Stimulated activated CD4-positive, alpha-beta T cell treated with anti-CD3 and anti-CD28 coated beads, Interleukin-15, amount 100 ng/mL, for 1 hour (primary cell): ENCODE data around the gene FAXDC2.

Source experiments
- DNase-seq, 2 donors: peaks; one replicate each; pipeline ENCODE4 v3.0.0-alpha.2; 2020; ENCODE audit warnings: low read depth in 1 of 2, low spot score in 1 of 2

Gene FAXDC2, protein sequence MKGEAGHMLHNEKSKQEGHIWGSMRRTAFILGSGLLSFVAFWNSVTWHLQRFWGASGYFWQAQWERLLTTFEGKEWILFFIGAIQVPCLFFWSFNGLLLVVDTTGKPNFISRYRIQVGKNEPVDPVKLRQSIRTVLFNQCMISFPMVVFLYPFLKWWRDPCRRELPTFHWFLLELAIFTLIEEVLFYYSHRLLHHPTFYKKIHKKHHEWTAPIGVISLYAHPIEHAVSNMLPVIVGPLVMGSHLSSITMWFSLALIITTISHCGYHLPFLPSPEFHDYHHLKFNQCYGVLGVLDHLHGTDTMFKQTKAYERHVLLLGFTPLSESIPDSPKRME

DNA sequence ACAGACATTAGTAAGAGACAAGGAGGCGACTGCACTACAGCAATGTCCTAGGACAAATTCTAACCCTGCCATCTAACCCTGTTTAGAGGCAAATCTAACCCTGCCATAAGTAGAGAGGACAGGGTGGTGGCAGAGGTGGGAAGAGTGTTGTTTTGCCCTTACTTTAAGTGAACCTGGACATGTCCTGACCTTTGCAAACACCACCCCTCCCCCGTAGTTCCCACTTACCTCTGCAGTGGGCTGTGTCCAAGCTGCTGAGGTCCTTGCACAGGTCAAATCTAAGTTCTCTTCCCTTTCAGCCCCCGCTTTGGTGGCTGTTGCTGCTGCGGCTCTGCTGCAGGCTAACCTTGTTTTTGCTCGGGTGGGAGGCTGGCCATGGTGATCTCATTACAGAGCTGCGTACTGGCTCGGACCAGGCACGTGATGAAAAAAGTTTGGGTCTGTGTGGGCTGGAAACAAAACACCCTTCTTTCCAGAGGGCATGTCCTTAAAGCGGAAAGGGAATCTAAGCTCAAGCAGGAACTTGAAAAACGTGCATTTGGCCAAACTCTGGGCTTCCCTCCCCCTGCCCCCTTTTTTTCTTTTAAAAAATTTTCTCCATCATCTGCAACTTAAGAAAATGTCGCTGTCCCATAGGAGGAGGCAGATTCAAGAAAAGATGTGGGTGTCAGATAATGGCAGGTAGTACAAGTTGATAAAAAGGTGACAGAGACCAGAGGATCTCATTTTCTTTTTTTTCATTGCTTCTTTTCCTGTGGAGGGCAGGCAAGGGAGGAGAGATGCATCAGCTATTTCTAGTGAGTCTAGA lies at the start of gene FAXDC2:
Gene FAXDC2, minus strand, starts transcription at position 349 of the 808 bp plus-strand sequence. CDS start 12,425 bp downstream, outside the sequence.
- no peak for DNase-seq

DNA sequence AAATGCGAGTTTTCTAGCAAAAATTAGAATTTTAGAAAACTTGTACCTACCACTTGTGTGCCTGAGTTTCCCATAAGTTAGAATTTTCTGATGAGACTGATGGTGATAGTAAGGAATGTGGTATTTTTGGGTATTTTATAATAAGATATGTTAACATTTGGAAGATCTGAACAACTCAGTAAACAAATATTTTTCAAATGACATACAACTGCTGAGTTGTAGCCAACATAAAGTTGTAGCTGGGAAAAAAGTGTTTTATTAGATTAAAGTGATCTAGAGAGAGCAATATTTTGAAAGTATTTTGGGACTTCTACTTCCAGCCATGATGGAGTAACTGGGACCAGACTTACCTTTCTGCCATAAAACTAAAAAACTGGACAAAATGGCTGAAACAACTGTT lies 49.7 kb upstream of the FAXDC2 start:
- DNase-seq = no peak

DNA sequence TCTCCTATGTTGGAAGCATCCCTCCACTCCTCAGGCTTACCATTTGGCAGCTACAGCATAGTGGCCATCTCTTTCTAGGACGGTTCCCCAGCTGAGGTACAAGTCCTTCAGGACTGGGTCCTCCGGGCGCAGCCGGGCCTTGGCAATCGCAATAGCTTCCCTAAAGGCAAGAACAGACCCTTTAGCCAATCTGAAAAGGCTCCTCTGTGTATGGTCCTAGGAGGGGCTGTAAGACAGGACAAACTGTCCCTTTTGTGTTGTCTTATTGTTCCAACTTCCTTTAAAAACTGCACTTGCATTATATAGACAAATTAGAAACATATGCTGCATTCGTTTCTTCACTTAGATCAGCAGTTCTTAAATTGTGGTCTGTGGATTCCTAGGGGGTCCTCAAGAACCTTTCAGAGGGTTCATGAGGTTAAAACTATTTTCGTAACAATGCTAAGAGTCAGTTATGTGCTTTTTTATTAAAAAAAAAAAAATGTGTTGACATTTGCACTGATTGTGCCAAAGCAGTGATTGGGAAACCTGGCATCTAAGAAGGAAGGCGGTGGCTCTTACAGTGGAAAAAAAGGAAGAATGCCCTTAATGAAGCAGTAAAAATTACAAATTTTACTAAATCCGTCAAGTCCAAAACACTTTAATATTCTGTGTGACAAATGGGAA lies 48.9 kb upstream of the FAXDC2 start:
- DNase-seq = no peak

DNA sequence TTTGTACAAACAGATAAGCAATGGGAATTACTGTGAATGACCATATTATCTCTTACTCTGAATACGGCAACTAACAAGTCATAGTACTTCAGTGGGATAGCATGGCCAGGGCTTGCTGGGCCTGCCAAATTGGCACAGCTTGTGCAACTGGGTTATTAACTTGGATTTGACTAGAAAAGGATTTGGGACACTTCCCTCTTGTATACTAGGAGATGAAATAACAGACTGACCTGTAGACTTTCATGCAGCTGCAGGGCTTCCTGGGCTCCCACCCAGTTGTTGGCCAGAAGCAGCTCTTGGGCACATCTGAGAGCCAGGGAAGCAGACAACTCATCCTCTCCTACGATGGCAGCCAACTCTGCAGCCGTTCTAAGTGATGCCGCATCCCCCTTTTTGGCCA lies 47.8 kb upstream of the FAXDC2 start:
- no peak for DNase-seq

DNA sequence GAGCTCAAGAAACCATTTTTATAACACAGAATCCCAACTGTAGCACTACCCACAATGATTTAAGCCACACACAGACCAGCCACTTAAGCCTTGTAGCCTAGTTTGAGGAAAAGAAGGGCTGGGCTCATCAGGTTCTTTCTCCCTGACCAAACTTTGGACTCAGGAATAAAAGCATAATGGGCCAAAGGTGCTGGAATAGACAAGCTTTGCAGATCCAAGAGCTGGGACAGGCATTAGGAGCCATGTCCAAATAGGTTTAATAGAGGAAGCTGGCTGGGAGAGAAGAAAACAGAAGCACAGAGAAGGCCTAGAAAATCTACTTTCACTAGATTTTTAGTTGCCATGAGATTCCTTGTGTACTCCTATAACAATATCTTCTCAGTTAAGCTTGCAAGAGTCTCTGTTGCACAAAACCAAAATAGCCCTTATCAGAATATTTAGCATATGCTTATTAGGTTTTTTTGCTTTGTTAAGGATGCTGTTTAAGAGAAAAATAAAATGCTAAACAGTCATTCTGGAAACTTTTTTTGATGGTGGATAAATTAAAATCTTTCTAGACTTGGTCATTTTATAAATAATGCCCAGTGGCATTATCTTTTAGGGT lies 46.3 kb upstream of the FAXDC2 start:
- DNase-seq = no peak

DNA sequence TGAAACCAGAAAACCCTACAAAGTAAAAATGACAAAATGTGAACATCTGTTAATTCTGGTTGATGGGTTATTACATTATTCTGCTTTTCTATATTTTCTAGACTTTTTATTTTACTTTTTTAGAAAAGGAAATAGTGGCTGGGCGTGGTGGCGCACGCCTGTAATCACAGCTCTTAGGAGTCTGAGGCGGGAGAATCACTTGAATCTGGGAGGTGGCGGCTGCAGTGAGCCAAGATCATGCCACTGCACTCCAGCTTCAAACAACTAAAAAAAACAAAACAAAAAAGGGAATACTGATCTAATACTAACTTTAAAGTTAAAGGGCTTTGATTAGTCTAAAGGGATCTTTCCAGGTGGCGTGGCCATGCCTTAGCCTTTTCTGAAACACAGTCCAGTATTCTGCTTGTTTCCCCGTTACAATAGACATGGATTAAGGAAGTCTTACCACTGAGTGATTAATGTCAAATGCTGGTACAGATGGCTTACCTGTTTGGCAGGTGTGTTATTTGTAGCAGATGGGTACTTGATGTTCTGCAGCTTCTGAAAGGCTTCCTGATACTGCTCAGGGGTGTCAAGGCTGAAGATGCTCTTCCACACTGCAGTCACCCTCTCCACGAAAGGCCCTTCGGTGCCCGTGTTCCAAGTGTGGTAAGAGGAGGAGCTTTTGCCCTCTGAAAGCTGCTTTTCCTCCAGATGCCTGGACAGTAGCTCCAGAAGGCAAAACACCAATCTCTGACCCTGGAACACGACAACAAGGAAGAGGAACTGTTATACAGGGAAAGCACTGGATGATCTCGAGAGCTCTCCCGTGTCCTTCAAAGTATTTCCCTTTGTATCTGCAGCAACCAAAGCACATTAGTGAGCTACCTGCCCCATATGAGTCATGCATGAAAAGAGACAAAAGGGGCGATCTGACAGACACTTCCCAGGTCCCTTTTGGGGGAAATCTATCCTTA lies 45.5 kb upstream of the FAXDC2 start:
- no peak for DNase-seq

DNA sequence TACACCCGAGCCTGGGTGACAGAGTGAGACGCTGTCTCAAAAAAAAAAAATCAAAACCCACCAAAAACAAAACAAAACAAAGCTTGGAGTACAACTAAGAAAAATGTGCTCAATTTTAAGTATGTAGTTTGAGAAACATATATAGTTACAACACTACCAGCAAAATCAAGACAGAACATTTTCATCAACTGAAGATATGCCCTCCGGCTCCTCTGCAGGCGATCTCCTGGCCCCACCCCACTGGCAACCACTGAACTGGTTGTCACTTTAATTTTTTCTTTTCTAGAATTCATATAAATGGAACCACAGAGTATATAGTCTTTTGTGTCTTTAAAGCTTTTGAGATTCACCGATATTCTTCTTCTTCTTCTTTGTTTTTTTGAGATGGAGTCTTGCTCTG lies 43.0 kb upstream of the FAXDC2 start:
- no peak for DNase-seq

DNA sequence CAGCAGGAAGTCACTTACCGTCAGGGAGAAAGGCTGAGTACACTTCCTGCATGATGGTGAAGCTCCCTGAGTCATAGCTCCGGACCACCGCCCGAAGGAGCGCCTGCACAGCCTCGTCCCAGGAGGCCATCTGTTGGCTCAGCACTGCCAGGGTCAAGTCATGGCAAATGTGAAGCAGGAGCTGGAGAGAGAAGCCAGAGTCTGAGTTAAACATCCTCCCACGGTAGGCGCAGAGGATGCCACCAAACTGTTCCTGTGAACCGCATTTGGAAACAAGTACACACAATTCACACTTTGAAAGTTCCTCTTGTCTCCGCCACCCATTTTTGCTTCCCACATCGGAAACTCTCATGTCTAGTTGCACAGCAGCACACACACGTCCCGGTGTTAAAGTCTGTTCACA lies 42.0 kb upstream of the FAXDC2 start:
- no peak for DNase-seq

DNA sequence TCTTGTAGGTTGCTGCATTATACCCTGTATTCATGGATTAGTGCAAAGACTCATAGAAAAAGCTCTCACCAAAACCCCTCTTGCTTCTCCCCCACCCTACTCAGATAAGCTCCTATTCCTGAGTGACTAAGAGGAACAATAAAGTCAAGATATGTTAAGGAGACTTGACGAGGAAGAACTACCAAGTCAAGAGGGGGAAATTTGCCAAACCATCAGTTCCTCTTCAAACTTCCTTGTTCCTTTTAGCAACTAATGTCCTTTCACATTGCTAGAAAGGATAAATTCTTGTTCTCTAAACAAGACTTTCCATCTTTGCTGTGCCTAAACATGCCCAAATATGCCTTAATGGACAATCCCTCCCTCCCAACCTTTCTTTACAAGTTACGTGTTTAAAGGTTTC lies 35.0 kb upstream of the FAXDC2 start:
- no peak for DNase-seq

DNA sequence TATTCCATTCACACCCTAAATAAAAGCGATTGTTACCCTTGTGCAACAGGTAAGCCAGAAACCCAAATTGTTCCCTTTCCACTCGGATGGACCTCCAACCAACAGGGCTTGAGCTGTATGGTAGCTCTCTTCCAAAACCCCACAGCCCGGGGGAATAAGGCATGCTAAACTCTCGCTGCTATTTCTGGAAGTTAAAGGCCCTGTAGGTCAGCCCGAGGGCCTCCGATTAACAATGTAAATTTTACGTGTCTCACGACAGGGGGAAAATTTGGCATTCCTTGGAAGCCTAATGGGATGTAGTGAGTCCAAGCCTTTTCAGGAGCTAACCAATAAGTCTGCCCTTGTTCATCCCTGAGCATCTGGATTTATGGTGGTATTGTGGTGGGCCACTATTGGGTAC lies 34.0 kb upstream of the FAXDC2 start:
- DNase-seq = no peak

DNA sequence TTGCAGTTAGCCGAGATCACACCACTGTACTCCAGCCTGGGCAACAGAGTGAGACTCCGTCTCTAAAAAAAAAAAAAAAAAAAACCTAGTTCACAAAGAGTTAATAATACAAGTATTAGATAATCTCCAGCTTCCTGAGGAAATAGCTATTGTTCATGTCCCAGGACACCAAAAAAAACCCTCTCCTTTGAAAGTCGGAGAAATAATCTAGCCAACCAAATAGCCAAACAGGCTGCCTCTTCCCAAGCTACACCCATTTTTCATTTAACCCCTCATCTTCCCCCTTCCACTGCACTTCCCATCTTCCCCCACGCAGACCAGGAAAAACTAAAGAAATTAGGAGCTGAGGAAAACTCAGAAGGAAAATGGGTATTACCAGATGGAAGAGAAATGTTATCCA lies 31.6 kb upstream of the FAXDC2 start:
- DNase-seq = no peak

DNA sequence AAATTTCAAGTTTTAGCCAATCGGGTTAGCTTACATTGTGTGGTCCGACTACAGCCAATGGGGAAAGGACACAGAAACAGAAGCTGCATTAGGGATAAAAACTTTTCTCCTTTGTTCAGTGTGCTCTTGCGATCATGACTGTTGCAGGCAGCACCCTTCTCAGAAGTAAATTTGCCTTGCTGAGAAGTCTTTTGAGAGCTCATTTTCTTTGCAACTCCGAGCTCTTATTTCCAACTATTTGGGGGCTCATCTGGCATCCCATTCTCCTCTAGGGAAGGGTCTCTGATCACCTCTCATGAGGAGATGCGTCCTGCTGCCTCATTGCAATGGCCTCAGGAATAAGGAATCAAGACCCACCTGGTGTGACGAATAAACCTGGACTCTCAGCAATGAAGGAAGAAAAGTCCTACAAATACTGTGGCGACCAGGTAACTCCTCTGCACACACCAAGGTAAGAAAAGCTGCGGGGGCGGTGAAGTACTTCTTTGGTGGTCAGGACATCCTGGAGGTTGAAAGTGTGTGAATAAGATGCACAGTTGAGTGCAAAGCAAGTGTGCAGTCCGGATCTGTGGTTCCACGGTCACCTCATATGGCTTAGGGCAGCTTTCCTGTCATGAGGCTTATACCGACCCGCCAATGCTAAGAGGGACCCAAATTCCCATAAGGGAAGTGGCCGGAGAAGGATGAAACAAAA lies 28.4 kb upstream of the FAXDC2 start:
- DNase-seq = no peak

DNA sequence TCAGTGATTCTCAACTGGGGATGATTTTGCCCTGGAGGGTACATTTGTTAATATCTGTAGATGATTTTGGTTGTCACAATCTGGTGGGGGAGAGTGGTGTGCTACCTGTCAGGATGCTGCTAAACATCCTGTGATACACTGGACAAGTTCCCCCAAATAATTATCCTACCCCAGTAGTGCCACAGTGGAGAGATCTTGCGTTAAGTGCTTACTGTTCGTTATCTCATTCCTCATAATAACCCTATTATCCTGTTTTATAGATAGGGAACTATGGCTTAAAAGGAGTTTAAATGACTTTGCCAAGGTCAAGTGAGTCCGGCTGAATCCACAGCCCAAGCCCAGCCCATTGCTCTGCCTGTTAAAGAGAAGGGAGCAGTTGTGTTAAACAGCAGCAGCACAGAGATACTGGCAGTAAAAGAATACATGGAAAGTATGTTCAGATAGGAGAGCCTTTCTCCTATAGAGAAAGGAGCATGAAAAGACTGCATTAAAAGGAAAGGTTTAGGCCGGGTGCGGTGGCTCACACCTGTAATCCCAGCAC lies 23.5 kb upstream of the FAXDC2 start:
- no peak for DNase-seq

DNA sequence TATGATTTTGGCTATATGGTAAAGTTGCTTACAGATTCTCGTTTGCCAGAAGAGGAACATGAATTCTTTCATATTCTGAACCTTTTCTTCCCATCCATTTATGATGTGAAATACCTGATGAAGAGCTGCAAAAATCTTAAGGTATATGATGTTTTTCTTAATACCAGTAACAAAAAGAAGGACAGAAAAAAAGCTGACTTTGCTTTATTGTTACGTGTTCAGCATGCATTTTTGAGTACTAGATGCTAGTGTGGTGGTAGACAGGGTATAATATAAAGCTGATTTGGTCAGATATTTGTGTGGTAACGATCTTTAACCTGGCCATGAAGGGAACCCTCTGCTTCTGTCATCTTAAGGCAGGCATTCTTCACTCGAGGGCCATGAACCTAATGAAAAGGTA lies 21.3 kb upstream of the FAXDC2 start:
- no peak for DNase-seq

DNA sequence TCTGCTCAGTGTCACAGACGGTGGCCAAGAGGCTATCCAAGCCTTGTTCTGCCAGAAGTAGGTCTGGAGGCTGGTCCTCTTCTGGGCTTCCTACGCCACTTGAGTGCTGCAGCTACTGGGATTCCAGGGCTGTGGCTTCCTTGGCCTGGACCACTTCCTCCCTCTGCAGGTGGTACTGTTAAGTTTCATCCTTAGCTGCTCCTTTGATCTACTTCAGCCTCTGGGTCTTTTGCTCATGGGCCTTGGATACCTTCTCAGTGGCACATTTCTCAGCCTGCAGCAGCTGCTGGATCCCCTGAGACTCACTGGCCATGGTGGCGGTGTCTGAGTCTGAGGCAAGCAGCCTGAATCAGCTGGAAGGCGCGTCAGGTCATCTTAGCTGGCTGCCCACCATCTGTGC lies 18.3 kb upstream of the FAXDC2 start:
- DNase-seq = no peak

DNA sequence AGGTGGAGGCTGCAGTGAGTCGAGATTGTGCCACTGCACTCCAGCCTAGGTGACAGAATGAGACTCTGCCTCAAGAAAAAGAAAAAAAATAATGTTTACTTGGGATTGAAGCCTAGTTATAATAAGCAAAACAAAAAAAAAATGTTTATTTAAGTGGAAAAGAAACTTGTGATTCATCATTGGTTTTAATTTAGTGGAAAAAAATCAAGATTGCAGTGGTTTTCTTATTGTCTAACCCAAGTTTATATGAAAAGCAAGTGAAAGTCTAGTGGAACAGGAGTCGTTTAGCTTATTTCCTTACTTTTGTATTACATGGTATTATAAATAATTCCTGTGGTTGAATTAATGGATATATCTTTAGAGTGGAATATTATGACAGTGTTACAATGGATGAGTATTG lies 16.4 kb upstream of the FAXDC2 start:
- DNase-seq = no peak

DNA sequence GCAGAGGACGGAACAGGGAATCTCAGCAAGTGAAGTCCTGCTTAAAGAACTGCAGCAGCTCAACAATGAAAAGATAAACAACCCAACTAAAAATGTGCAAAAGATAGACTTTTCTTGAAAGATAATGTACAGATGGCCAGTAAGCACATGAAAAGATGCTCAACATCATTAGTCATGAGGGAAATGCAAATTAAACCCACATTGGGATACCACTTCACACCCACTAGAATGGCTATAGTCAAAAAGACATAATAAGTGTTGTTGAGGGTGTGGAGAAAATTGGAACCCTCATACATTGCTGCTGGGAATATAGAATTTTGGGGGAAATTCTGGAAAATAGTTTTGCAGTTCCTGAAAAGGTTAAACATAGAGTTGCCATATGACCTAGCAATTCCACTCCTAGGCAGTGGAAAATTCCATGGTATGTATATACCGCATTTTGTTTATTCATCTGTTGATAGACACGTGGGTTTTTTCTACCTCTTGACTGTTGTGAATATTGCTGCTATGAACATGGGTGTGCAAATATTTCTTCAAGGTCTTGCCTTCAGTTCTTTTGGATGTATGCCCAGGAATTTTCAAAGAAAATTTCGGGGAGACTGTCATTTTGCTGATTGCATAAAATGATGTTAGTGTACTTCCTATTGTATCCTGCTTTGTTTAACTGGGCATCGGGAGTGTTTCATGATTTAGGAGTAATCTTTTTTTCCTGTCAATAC lies 15.2 kb upstream of the FAXDC2 start:
- DNase-seq = no peak

DNA sequence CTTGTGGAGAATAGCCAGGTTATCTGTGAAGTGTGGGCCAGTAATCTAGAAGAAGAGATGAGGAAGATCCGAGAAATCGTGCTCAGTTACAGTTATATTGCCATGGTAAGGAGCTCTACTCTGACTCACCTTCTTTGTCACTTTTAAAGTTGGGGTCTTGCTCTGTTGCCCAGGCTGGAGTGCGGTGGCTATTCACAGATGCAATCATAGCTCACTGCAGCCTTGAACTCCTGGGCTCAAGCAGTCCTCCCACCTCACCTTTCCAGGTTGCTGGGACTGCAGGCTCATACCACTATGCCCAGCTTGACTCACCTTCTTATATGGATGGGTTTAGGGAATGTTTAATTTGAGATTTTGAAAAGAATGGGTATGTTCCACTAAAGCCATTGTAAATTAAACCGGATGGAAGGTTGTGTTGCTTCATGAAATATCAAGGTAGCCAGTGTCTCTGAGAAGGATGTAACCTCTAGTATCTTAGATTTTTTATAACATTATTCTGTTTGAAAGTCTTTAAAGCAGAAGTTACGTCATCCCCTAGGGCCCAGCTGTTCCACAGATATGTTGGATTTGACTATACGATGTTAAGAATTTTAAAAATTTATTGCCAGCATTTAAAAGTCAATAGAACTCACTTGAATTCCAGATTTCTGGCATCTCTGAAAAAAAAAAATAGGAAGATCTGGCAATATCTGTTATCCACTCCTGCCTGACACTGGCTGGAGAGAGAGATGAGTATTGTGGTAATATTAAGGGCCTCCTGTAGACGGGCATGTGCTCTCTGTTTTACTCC lies 13.1 kb upstream of the FAXDC2 start:
- no peak for DNase-seq
